ENCODE measurements around the gene DDO. TPM values are rescaled to one million over a fixed set of nuclear protein-coding genes. Genes with fewer than 3 reads are reported as not detected.

The DDO gene
- total and polyA plus RNA-seq, 9 of the 15 experiments (the other 6 are each of a cell fraction or from before 2014, with no cell fraction given): not detected

DNA sequence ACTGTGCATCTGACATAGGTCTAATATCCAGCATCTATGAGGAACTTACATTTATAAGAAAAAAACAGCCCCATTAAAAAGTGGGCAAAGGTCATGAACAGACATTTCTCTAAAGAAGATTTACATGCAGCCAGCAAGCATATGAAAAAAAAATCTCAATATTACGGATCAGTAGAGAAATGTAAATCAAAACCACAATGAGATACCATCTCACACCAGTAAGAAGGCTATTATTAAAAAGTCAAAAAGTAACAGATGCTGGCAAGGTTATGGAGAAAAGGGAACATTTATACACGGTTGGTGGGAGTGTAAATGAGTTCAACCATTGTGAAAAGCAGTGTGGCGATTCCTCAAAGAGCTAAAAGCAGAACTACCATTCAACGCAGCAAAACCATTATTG lies 70.3 kb downstream of the DDO start:
- H3K9me3 ChIP-seq (replicated peaks; ENCODE audit: control insufficient read depth, insufficient read depth, low read depth, low read length): no peaks in the 10 kb centered on the region
- H3K4me2 ChIP-seq (ENCODE audit: insufficient read depth, low read length): no peak overlapping the region
- H3K9me1 ChIP-seq (ENCODE audit: control insufficient read depth, insufficient read depth, low read length): no peaks in the 10 kb centered on the region
- in situ Hi-C loops (cut with MboI): no loop called here
- no peak overlapping the region for H2AFZ ChIP-seq (ENCODE audit: low read depth, low read length)
- H3K27me3 ChIP-seq (ENCODE audit: control insufficient read depth in 2 of 2, insufficient read depth in 2 of 2, low read length in 2 of 2): peaks cover 3 to 11% of the 10 kb centered on the region in 2 experiments; a peak in 4 of 5 replicates
- H3K27ac ChIP-seq (ENCODE audit: extremely low read depth, low read depth, low read length): no peak overlapping the region
- DNase-seq (ENCODE audit: extremely low read depth in 1 of 4, low spot score in 3 of 4) (no peak), FAIRE-seq (no peak), ATAC-seq (no peak)
- H3K79me2 ChIP-seq (ENCODE audit: control insufficient read depth, insufficient read depth, low read length): no peaks in the 10 kb centered on the region
- ChIA-PET POLR2A (no interaction called here), CTCF (ENCODE audit: low intra/inter-chr PET ratio) (no interaction called here)
- H3K4me3 ChIP-seq: no peak overlapping the region
- 0% methylated on average over 4 of the region's 4 CpGs for WGBS (ENCODE audit: insufficient coverage, low coverage, missing lambda C conversion rate)
- TF ChIP-seq HMG20B (CRISPR knock-in tag; IDR thresholded peaks at IDR 0.05) (no peak), EGR1 (conservative IDR thresholded peaks at IDR 0.05) (no peak), BACH1 (tag; IDR thresholded peaks at IDR 0.05) (no peak), TGIF2 (CRISPR knock-in tag; IDR thresholded peaks at IDR 0.05) (no peak), BCOR (IDR thresholded peaks at IDR 0.05) (no peak), ZNF707 (CRISPR knock-in tag; conservative IDR thresholded peaks at IDR 0.05) (no peak), CBX1 (IDR thresholded peaks at IDR 0.05; ENCODE audit: low read depth) (no peak), SAFB (IDR thresholded peaks at IDR 0.05; ENCODE audit: borderline replicate concordance, low read depth, low read length) (no peak), KLF16 (IDR thresholded peaks at IDR 0.05) (no peak), YBX1 (IDR thresholded peaks at IDR 0.05) (no peak)
- TF ChIP-seq, protein P1, sequence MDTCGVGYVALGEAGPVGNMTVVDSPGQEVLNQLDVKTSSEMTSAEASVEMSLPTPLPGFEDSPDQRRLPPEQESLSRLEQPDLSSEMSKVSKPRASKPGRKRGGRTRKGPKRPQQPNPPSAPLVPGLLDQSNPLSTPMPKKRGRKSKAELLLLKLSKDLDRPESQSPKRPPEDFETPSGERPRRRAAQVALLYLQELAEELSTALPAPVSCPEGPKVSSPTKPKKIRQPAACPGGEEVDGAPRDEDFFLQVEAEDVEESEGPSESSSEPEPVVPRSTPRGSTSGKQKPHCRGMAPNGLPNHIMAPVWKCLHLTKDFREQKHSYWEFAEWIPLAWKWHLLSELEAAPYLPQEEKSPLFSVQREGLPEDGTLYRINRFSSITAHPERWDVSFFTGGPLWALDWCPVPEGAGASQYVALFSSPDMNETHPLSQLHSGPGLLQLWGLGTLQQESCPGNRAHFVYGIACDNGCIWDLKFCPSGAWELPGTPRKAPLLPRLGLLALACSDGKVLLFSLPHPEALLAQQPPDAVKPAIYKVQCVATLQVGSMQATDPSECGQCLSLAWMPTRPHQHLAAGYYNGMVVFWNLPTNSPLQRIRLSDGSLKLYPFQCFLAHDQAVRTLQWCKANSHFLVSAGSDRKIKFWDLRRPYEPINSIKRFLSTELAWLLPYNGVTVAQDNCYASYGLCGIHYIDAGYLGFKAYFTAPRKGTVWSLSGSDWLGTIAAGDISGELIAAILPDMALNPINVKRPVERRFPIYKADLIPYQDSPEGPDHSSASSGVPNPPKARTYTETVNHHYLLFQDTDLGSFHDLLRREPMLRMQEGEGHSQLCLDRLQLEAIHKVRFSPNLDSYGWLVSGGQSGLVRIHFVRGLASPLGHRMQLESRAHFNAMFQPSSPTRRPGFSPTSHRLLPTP (IDR thresholded peaks at IDR 0.05; ENCODE audit: borderline replicate concordance, extremely low read depth, insufficient read length): no peak
- TF ChIP-seq, protein P2, sequence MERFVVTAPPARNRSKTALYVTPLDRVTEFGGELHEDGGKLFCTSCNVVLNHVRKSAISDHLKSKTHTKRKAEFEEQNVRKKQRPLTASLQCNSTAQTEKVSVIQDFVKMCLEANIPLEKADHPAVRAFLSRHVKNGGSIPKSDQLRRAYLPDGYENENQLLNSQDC (CRISPR knock-in tag; IDR thresholded peaks at IDR 0.05): no peak
- TF ChIP-seq, protein P3, sequence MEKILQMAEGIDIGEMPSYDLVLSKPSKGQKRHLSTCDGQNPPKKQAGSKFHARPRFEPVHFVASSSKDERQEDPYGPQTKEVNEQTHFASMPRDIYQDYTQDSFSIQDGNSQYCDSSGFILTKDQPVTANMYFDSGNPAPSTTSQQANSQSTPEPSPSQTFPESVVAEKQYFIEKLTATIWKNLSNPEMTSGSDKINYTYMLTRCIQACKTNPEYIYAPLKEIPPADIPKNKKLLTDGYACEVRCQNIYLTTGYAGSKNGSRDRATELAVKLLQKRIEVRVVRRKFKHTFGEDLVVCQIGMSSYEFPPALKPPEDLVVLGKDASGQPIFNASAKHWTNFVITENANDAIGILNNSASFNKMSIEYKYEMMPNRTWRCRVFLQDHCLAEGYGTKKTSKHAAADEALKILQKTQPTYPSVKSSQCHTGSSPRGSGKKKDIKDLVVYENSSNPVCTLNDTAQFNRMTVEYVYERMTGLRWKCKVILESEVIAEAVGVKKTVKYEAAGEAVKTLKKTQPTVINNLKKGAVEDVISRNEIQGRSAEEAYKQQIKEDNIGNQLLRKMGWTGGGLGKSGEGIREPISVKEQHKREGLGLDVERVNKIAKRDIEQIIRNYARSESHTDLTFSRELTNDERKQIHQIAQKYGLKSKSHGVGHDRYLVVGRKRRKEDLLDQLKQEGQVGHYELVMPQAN (IDR thresholded peaks at IDR 0.05; ENCODE audit: borderline replicate concordance): no peak
- no peaks in the 10 kb centered on the region for H3K4me1 ChIP-seq (replicated peaks in 1 of 2; ENCODE audit: control insufficient read depth in 2 of 2, insufficient read depth in 2 of 2, low read length in 2 of 2)
- intact Hi-C loops (cut with micrococcal nuclease): no loop called here
- no peaks in the 10 kb centered on the region for H4K20me1 ChIP-seq (replicated peaks; ENCODE audit: control insufficient read depth, insufficient read depth, low read length)
- no peaks in the 10 kb centered on the region for H3K36me3 ChIP-seq (ENCODE audit: control insufficient read depth, insufficient read depth, low read length)
- no TSS peak for BruUV-seq (replicated peaks)
- H3K9ac ChIP-seq (ENCODE audit: insufficient read depth in 1 of 2, low read depth in 2 of 2, low read length in 2 of 2): no peak overlapping the region
